ENCODE data around the gene NEDD4.

GRCh38 chr15:55921744-55922143 is 71.7 kb downstream of the NEDD4 start:
- TF ChIP-seq CTCF (IDR thresholded peaks at IDR 0.05) = no peak
- no peak for TF ChIP-seq POLR2A (IDR thresholded peaks at IDR 0.05)
